ENCODE results near the gene MYOZ1.
"Not testable (repeated sequence)": the region's sequence is repeated elsewhere in the genome, so short reads cannot be mapped to it uniquely, and the experiment has no call there.

MYOZ1 gene, protein sequence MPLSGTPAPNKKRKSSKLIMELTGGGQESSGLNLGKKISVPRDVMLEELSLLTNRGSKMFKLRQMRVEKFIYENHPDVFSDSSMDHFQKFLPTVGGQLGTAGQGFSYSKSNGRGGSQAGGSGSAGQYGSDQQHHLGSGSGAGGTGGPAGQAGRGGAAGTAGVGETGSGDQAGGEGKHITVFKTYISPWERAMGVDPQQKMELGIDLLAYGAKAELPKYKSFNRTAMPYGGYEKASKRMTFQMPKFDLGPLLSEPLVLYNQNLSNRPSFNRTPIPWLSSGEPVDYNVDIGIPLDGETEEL

DNA sequence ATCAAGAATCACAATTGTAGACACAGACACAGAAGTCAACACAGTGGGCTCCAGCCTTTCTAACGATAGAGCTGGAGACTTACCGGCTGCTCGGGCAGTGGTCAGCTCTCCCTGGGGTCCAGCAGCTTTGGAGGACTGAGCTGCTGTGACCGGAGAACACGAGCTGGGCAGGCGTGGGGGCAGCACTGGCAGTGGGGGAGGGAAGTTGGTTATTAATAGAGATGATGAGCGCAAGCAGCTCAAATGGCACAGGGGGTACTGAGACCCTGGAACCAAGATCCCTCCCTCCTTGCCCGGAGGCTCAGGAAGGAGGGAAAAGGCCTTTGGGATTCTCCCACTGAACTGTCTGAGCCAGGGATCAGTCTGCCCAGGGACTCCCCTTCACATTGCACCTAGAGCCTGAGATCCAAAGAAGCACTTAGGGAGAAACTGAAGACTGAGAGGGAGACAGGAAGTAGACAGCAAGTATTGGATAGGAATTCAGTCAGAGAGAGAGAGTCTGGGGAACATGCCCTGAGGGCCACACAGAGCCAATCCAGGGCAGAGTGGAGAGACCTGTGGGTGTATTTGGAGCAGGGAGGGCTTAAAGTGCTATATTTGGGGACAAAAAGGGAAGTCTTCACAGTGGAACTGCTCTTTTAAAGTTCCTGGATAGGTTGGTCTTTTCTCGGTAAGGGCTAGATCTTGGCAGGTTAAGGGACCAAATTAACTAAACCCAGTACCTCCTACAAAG, at the start of gene MYOZ1:
TSS of gene MYOZ1 (minus strand) at position 147 of the 733 bp plus-strand sequence. CDS start 1,457 bp downstream, outside the sequence.
- no peak for DNase-seq

DNA sequence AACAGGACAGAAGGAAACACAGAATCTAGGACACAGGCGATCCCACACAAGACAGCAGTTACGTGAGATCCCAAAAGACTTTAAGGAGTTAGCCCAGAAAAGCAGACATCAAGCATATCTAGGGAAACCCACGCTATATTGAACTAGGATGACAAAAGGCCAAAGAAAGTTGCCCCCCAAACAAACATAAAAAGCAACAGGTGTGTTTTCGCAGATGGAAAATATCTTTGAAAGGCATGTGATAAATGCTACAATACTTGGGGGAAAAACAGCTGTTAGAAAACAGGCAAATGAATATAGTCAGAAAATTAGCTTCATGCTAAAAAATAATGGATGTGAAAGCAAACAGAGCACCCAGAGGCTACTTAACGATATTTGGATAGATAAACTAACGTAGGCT, 49.5 kb upstream of the MYOZ1 start:
- not testable (repeated sequence) for DNase-seq

DNA sequence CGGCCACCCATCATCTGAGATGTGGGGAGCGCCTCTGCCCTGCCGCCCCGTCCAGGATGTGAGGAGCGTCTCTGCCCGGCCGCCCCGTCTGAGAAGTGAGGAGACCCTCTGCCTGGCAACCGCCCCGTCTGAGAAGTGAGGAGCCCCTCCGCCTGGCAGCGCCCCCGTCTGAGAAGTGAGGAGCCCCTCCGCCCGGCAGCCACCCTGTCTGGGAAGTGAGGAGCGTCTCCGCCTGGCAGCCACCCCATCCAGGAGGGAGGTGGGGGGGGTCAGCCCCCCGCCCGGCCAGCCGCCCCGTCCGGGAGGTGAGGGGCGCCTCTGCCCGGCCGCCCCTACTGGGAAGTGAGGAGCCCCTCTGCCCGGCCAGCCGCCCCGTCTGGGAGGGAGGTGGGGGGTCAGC, 48.3 kb upstream of the MYOZ1 start:
- DNase-seq, result not testable (repeated sequence)

DNA sequence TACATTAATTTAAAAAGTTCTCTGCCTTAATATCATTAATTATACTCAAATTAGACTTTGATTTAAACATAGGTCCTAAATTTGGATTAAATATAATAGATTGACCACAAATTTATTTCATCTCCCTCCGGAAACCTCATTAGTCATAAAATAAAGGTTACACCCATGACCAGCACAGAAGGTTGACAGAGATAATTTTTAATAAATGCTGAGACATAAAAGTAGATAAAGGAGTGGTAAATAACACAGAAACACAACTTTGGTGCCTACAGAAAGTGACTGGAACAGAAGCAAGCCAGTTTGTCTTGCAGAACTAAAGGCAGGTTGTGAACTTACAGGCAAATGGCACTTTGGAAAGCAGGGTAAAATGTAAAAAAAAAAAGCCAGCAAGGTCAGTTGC, 46.4 kb upstream of the MYOZ1 start:
- not testable (repeated sequence) for DNase-seq

DNA sequence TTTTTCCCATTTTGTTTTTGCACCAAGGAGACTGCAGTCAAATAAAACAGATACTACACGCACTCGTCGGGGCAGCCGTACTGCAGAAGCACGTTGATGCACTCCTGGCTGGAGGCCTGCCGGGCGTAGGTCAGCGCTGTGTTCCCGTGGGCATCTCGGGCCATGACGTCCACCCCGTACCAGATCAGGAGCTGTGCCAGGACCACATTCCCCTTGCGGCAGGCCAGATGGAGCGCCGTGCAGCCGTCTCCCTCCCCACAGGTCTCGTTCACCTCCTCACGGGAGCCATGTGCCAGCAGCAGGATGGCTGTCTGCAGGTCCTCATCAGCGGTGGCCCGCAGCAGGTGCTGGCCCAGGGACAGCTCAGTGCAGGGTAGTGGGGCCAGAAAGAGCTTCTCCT, 33.3 kb upstream of the MYOZ1 start:
- not testable (repeated sequence) for DNase-seq

DNA sequence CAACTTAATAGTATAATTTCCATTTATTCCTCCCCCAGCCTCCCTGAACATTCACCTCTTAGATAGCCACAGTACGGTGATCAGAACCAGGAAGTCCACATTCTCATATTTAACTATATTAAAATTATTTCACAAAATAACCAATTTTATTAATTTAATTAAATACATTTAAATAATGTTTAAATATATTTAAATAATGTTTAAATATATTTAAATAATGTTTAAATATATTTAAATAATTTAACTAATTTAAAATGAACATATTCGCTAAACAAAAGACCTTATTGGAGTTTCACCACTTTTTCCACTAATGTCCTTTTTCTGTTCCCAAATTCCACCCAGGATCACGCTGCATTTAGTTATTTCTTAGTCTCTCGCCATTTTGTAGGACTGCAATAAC, 27.1 kb upstream of the MYOZ1 start:
- DNase-seq, result not testable (repeated sequence)

DNA sequence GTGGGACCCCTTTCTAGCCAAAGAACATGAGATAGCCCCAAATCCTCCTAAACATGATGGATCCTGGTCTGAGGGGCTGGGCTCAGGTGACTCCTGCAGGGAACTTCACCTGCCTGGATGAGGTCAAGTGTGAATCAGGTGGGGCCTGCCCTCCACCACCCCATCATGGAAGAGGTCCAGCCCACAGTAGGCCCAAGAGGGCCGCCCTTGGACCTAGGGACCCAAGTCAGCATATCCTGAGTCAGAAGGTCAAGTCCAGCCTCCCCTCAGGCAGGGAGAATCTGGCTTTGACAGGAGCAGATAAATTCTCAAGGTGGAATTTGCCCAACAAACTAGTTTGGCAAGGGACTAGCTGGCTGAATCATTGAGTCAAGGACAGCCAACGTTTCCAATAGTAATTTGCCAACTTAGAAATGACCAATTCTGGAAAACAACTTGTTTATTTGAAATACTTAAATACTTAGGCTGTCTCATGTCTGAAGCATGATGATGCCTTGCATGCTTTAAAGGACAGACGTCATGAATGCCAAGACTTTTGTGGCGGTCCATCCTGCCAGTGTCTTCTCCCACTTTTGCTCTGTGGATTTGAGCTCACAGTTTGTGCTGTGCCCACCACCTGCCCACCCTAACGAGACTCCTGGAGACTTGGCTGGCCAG, 25.0 kb upstream of the MYOZ1 start:
- not testable (repeated sequence) for DNase-seq

DNA sequence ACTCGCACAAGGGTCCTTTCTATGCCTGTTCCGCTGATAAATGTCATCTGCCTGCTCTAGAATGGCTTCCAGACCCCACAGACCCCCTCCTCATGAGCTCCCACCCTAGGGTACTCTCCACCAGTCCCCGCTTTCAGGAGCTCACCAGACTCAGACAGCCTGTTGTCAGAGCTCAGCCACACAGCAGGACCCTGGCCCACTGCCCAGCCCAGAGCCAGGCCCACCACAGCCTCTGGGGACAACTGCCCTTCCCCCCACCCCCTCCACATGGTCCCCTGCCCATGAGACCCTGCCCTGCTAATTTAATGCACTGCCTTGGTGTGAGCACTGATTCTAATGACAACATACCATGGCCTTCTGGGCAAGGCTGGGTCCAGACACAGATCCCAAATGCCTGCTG, 24.3 kb upstream of the MYOZ1 start:
- DNase-seq, result not testable (repeated sequence)

DNA sequence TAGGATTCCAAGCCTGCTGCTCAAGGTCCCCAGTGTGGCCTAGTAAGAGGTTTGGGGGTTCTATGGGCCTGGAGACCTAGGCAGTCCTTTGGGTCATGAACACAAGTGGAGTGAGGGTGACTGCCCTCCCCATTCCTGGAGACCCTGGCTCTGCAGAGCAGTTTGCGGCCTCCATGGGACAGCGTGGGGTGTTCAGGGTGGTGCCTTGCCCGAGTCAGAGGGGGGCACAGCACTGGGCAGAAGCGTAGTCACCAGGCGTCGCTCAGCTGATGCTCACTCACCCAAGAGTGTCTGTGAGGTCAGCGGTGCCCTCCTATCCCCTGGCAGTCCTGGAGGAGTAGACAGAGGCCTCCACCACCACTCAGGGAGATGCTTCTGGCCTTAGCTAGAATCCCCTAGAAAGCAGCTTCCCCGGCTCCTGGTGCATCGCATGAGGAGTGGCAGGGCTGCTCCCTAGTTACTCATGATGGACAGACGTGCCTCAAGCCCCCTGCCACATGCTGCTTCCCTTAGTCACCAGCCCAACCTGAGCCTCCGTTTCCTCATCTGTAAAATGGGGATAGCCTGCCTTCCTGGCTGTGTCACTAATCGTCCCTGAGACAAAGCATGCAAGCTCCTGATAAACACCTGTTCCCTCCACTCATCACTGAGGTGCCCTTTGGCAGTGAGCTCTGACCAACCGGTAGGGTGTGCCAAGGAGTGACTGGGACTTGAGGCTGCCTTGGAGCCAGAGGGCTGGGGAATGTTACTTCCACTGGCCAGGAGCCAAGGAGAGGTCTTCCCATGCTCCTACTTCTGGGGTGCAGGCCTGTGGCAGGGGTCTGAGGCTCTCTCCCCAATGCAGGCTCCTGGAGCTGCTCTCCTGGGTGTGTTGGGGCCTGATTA, 23.1 kb upstream of the MYOZ1 start:
- not testable (repeated sequence) for DNase-seq

DNA sequence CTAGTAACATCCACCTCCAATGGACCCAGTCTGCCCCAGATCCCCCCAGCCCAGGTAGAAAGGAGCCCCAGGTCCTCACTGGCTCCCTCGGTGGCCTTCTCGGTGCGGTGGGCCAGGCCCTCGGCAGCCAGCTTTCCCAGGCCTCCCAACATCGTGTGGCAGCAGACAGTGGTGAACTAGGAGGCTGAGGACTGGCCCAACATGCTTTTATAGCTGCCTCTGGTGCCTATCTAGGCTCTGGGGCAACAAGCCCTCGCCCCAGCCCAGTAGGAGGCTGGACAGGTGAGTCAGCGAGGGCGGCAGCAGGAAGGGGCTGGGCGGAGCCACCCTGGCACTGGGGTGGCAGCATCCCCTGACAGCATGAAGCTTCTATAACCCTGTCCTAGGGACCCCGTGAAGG, 22.3 kb upstream of the MYOZ1 start:
- DNase-seq, result not testable (repeated sequence)

DNA sequence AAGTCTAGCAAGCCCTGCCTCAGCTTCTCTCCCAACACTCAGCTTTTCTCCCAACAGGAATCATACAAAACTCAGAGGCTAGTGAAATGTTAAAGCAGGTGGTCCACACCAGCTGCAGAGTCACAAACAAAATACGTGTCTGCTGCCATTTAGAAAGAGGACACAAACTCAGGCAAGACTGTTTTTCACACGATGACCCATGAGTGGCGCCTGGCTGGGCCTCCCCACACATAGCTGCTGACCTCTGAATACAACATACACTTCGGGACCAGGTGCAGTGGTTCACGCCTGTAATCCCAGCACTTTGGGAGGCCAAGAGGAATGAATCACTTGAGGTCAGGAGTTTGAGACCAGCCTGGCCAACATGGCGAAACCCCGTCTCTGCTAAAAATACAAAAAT, 21.4 kb upstream of the MYOZ1 start:
- DNase-seq, result not testable (repeated sequence)

DNA sequence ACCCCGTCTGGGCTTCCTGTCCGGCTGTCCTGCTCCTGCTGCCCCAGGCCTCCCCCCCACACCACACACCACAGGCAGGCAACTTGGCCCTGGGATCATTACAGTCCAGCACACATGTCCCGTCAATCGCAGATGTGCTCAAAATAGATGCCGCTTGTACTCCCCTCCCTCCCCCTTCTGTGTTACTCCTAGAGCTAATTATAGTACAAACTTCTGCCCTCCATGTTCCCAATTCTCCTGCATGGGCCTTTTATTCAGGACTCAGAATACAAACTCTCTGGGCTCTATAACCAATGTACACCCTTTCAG, 14.7 kb upstream of the MYOZ1 start, which contains the start of gene SYNPO2L:
TSS of gene SYNPO2L (minus strand) at position 40 of the 309 bp plus-strand sequence. CDS start 107 bp downstream, outside the sequence.
- DNase-seq, result no peak

DNA sequence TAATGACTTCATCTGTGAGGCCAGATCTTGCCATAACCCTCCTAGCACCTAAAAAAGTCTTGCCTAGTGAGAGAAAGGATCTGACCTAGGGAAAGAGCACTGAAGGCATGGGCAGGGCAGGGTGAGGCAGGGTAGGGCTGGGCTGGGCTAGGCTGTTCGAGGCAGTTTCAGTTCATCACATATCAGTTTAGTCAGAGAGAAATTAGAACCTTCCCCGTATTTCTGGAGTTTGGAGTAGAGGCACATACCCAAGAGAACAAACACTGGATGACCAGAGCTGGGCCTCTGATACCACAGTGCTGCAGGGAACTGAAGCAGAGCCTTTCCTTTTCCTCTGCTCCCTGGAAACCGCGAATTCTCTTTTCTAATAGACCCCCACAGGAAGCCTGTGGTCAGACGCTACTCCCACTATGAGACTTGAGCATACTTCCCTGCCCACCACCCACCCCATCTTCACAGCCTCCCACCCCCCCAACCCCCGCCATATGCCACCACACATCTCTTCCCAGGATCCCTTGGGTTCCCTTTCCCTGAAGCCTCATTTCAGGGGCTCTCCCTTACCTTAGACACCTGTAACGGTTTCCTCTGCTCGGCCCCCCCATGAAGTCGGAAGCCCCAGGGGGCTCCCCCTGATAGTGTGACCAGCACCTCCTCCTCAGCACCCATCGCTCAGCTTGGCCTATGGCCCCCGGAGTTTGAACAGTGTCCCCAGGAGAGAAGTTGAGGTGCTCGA, 14.1 kb upstream of the MYOZ1 start:
- DNase-seq, result no peak

DNA sequence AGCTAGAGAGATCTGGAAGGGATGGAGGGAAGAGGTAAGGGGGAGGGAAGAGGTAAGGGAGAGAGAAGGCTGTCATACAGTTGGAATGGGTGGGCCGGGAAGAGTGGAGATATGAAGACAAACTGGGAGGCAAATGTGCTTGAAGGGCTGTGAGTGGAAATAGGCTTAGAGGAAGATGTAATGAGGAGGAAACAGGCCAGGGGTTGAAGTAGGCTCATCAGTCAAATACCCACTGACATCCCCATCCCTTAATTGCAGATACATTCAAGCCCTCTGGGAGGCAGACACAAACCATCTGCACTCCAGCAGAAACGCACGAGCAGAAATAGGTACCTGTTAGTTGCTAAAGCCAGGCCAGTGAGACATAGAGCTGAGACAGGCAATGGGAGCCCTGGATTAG, 12.4 kb upstream of the MYOZ1 start:
- no peak for DNase-seq

DNA sequence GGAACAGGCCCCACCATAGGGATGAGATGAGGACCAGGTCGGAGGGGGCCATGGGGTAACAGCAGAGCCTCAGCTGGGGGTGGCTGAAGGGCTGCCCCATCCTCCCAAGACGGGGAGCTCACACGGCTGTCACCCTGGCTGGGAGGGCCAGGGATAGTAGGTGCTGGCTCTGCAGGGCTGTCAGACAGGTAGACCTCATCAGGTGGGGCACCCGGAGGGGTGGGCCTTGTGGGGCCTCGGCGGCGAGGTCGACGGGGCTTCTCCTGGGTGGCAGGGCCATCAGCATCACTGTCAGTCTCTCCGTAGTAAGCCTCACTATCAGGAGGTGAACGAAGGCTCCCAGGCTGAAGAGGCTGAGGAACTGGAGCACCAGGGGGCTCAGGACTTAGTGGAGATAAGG, 11.9 kb upstream of the MYOZ1 start:
- DNase-seq, result no peak

DNA sequence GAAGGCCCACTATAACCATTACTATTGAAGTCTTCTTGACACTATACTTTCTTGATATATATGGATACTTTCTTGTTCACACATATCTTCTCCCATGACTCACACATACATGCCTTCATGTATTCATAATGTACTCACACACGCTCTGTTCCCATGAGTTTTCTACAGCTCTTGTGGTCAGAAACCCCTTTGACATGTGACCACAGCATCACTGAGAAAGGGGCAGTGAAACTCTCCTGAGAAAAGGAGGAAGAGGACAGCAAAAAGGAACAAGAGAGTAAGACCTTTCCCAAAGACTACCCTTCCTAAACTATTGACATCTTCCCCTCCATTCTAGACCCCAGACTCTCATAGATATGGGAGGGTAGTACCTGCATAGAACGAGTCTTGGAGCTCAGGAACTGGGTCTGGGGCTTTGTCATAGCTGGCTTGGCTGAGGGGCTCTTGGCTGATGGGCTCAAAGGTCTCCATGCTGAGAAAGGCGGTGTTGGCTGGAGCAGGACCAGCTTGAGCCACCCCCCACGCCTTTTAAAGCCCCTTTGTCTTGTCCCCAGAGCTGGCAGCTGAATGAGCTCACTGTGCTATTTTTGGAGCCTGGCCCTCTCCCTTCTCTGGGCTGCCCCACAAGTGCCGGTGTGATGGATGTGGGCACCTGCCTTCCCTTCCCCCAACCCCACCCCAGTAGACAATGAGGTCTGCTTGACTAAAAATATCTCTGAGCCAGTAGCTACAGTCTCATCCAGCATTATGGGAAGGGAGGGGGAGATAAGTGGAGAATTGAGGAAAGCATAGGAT, 9.5 kb upstream of the MYOZ1 start:
- no peak for DNase-seq

DNA sequence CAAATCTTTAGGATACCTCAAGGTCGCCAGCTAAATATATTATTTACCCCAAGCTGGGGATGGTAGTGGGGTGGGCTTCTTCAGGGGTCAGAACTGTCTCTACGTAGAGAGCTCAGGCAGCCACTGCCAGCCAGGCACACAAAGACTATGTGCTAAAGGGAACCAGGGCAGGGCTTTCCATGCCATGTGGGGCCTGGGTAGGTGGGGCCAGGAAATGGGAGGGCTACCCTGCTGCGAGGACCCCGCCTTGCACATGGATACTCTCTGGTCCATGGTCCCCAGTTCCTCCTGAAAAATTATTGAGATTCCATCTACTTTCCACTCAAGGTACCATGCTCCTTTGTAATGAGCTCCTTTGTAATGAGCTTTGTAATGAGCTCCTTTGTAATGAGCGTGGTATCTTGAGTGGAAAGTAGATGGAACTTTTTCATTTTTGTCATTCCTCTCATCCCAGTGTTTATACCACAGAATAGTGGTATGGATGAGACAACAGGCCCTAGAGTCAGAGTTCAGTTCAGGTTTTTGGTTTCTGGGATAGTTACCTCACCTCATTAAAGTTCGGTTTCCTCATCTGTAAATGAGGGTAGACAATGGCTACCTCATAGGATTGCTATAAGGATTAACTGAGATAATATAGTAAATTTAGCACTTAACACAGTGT, 8.7 kb upstream of the MYOZ1 start:
- DNase-seq, result no peak

DNA sequence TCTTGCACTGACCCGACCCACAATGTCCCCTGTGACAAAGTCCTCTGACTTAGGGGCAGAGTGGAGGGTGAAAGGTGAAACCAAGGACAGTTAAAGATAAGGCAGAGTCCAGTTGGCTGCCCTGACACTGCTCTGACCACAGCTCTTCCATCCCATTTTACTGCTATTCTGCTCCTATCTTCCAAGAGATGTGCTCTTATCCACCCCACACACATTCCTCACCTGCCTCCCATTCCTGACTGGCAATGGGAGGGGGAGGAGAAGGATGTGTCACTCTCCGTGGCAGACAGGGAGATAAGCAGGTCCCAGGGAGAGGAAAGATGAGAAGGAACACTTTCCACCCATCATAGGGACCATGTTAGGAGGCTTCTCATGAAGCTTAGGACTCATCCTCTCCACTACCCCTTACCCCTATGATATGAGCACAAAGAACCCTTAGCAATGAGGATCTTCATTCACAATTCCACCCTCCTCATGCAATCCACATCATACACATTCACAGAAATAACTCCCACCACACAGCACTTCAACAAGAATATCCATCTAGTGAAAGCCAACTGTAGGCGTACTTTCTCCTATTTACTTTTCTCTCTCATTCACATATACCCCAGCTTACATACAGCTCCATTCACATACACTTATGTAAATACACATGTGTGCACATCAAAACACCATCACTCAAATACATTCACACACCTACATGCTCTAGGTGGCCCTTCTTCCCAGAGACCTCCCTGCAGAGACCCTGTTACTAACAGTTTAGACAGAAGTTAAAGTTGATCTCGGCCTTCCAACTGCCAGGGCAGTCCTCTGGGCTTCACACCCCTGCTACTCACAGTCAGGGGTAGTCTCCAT, 7.9 kb upstream of the MYOZ1 start:
- DNase-seq, result no peak

DNA sequence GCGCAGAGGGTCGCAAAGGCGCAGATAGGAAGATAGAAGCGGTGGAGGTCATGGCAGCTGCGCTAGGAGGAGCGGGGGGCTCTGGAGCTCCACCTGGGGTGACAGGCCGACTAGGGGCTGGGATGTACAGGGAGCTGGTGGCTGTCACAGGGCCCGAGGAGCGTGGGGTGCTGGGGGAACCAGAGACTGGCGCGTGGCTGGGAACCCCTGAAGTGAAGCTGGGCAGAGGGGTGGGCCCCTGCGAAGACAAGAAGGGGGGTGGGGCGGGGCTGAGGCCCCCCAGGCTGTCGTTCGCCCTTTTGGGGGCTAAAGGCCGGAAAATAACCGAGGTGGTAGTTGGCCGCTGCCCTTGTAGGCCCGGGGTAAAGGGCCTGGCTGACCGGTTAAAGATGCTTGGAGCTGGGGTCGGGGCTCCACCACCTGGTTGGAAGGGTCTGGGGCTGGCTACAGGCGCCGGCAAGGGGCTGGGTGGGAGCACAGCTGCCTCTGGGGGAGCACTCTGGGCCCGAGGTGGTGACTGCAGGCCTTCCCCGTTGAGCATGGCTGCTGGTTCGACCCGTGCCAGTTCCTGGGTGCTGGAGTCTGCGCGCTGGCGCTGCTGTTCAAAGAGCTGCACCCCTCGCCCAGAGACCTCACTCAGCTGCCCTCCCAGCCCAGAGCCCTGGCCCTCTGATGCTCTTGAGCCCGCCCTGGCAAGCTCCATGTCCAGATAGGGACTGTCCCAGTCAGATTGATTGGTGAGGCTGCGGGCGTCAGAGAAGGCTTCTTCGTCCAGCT, 6.8 kb upstream of the MYOZ1 start:
- peak; percentile 57 for DNase-seq

Data from activated CD8-positive, alpha-beta memory T cell treated with anti-CD3 and anti-CD28 coated beads, Interleukin-2, amount 50 U/mL, for 48 hours (primary cell).